Measurements from ENCODE around the gene PDE11A. TPM values are rescaled to one million over a fixed set of nuclear protein-coding genes. Genes with fewer than 3 reads are reported as not detected.

The PDE11A gene
- polyA plus RNA-seq (2012; ENCODE audit: missing spikeins), result not detected

DNA sequence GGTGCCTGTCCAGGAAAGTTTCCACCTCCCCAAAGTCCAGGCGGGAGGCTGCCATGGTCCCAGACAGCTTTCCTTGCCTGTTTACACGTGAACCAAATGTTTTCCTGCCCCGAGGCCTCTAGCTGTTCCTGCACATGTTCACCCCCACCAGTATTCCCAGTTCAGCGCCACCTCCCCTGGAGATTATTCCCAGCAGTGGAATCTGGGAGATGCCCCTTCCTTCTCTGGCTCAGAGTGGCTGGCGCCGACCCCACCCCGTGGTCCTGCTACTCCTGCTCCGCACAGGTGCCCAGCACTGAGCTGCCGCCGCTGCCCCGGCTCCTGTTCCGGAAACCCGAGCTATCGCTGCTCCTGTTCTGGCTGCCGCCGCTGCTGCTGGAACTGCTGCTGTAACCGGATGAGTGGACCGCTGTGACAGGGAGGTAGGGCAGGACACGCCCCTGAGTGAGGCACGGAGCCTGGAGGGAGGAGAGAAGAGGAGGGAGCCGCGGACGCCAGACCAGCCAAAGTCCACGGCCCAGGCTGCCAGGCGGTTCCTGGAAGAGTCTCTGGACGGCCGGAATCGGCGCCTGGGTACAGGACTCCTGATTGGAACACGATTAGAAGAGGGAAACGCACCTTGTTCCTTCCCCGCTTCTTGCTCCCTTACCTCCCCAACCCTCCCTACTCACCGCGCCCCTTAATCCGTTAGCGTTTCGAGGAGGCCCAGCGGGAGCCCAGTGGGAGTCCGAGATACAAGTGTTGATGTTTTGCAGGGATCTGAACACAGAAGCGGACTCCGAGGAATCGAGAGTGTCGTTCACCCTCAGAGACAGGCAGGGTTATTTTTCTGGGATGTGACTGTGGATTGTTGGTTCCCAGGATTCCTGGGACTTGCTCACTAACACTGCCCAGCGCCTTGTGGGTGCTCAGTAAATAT is at the start of gene PDE11A:
TSS of gene PDE11A (minus strand) at position 395 of the 919 bp plus-strand sequence. CDS start at position 55, 340 bp downstream.
- FAIRE-seq, result no peak
- TF ChIP-seq TAF1 (IDR thresholded peaks at IDR 0.05; ENCODE audit: borderline replicate concordance, low read depth, low read length) (no peak), POLR2AphosphoS5 (IDR thresholded peaks at IDR 0.05; ENCODE audit: low read depth, low read length) (no peak), POLR2A (IDR thresholded peaks at IDR 0.05; ENCODE audit: low read depth, low read length) (no peak)
- DNase-seq (ENCODE audit: insufficient read length), result peak; percentile 8

DNA sequence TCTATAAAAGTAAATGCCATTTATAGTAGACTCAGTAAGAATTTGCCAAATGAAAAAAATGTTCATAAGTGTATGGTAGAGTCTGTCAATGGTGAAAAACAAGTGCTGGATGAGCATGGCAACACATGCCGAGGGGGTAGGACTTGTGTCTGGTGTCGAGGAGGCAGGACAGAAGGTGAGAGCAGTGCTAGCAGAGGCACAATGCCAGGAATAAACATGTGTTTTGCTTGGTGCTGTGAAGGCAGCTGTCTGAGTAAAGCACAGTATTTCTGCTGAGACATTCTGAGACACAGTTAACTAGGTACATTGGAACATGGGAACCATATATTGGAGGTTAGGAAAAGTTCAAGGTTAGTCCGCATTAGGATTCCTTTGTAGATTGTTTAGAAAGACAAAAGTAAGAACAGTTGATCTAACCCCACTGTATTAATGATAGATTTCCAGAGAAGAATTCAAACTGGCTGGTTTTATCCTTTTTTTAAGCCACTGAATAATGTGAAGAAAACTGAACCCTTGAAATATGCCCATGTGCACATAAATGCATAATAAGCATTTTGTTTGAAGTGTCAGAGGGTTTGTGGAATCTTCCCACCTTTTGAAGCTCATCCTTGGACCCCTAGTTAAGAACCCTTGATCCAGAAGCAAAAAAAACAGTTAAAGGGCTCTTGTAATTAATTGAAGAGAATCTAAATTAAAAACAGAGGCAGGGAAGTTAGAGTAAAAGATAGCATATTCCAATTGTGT is 46.8 kb upstream of the PDE11A start:
- DNase-seq (ENCODE audit: insufficient read length) (no peak), FAIRE-seq (no peak)
- TF ChIP-seq POLR2AphosphoS5 (IDR thresholded peaks at IDR 0.05; ENCODE audit: low read depth, low read length) (no peak), TAF1 (IDR thresholded peaks at IDR 0.05; ENCODE audit: borderline replicate concordance, low read depth, low read length) (no peak), POLR2A (IDR thresholded peaks at IDR 0.05; ENCODE audit: low read depth, low read length) (no peak)

DNA sequence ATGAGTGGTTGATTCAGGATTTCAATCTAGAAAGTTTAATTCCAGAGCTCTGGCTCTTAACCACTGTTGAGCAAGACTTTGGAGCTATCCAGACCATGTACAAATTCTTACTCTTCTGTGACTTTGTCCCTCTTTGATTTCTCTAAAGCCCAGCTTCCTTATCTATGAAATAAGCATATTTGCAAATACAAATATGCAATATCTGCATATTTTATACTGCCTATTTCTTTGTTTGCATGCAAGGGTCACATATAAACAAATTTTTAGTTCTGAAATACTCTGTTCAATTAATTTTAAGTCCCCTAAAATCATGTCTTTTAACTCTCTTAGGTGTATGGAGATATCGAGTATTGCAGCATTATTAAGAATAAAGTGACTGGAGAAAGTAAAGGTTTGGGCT is 45.1 kb upstream of the PDE11A start:
- TF ChIP-seq POLR2A (IDR thresholded peaks at IDR 0.05; ENCODE audit: low read depth, low read length) (no peak), TAF1 (IDR thresholded peaks at IDR 0.05; ENCODE audit: borderline replicate concordance, low read depth, low read length) (no peak), POLR2AphosphoS5 (IDR thresholded peaks at IDR 0.05; ENCODE audit: low read depth, low read length) (no peak)
- FAIRE-seq (no peak), DNase-seq (ENCODE audit: insufficient read length) (no peak)

- FAIRE-seq (no peak), DNase-seq (ENCODE audit: insufficient read length) (no peak)
- TF ChIP-seq TAF1 (IDR thresholded peaks at IDR 0.05; ENCODE audit: borderline replicate concordance, low read depth, low read length) (no peak), POLR2A (IDR thresholded peaks at IDR 0.05; ENCODE audit: low read depth, low read length) (no peak), POLR2AphosphoS5 (IDR thresholded peaks at IDR 0.05; ENCODE audit: low read depth, low read length) (no peak)
These were observed 42.7 kb upstream of the PDE11A start for GRCh38 chr2:178115271-178115670.

DNA sequence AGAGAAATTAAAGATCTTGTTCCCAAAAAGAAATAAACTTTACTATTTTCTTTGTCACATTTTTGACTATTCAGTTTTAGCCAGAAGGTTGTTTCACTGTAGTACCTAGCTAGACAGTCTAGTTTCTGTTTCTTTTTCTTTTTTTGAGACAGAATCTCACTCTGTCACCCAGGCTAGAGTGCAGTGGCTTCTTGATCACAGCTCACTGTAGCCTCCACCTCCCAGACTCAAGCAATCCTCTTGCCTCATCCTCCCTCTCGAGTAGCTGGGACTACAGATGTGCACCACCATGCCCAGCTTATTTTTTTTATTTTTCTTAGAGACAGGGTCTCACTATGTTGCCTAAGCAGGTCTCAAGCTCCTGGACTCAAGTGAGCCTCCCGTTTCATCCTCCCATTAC is 41.9 kb upstream of the PDE11A start:
- DNase-seq (ENCODE audit: insufficient read length), result no peak
- FAIRE-seq, result peak; percentile 24

DNA sequence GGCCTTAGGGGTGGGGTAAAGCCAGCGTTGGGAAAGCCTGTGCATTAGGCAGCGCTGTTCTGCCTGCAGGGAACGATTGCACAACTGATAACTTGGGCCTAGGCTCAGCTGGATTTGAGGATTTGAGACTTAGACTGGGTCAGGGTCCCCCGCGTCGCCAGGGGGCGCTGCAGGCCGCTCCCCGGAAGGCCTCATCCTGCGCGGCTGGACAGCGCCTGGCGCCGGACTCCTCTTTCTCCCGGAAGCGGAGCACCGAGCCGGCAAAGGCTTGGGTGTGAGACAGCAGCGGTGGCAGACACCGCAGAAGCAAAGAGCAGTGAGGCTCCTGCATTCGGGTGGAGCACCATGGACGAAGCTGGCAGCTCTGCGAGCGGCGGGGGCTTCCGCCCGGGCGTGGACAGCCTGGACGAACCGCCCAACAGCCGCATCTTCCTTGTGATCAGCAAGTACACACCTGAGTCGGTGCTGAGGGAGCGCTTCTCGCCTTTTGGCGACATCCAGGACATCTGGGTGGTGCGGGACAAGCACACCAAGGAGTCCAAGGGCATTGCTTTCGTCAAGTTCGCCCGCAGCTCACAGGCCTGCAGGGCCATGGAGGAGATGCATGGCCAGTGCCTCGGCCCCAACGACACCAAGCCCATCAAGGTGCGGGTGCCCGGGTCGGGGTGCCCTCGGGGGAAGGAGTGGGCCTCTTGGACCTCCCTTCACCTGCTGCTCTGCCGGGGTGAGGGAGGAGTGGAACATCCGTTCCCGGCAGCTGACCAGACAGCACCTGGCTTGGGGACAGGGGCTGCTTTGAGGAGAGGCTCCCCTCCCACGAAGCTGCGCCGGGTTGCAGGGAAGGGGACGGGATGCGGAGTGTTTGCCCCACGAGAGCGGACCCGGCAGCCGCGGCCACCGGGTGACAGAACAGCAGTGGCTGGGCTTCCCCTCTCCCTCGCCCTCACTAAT is 39.9 kb upstream of the PDE11A start, which contains the start of gene RBM45:
TSS of gene RBM45 (plus strand) at position 236 of the 951 bp plus-strand sequence. CDS start at position 346, 110 bp downstream.
- DNase-seq (ENCODE audit: insufficient read length) (peak; percentile 69), FAIRE-seq (peak; percentile 97)
- peak; percentile 90 for TF ChIP-seq TAF1 (IDR thresholded peaks at IDR 0.05; ENCODE audit: borderline replicate concordance, low read depth, low read length)
- TF ChIP-seq POLR2A (IDR thresholded peaks at IDR 0.05; ENCODE audit: low read depth, low read length), result peak; percentile 95
- peak; percentile 89 for TF ChIP-seq POLR2AphosphoS5 (IDR thresholded peaks at IDR 0.05; ENCODE audit: low read depth, low read length)

More for the DNA sequence above, 41.9 kb upstream of the PDE11A start:
- no peak for TF ChIP-seq POLR2AphosphoS5 (IDR thresholded peaks at IDR 0.05; ENCODE audit: low read depth, low read length)
- no peak for TF ChIP-seq POLR2A (IDR thresholded peaks at IDR 0.05; ENCODE audit: low read depth, low read length)
- no peak for TF ChIP-seq TAF1 (IDR thresholded peaks at IDR 0.05; ENCODE audit: borderline replicate concordance, low read depth, low read length)

- FAIRE-seq (no peak), DNase-seq (ENCODE audit: insufficient read length) (no peak)
- TF ChIP-seq TAF1 (IDR thresholded peaks at IDR 0.05; ENCODE audit: borderline replicate concordance, low read depth, low read length) (no peak), POLR2A (IDR thresholded peaks at IDR 0.05; ENCODE audit: low read depth, low read length) (no peak), POLR2AphosphoS5 (IDR thresholded peaks at IDR 0.05; ENCODE audit: low read depth, low read length) (no peak)
These were observed 39.2 kb upstream of the PDE11A start for GRCh38 chr2:178111743-178112142.

DNA sequence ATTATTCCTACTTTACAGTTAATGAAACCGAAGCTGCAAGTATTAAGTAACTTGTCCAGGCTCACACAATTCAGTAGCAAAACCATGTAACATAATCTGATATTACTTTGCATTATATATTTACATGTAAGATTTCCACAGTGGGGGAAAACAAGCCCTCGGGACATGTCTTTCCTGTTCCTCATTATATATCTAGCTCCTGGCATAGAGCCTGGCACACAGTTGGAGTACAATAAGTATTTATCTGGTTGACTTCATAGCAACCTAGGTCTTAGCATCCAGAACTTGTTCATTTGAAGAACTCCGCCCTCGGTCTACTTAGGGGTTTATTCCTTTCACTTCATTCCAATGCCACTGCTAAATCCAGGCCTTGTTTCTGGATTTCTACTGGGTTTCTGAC is 38.1 kb upstream of the PDE11A start:
- DNase-seq (ENCODE audit: insufficient read length) (no peak), FAIRE-seq (no peak)
- TF ChIP-seq POLR2AphosphoS5 (IDR thresholded peaks at IDR 0.05; ENCODE audit: low read depth, low read length), result no peak
- TF ChIP-seq TAF1 (IDR thresholded peaks at IDR 0.05; ENCODE audit: borderline replicate concordance, low read depth, low read length), result no peak
- no peak for TF ChIP-seq POLR2A (IDR thresholded peaks at IDR 0.05; ENCODE audit: low read depth, low read length)

- no peak for DNase-seq (ENCODE audit: insufficient read length)
- TF ChIP-seq POLR2A (IDR thresholded peaks at IDR 0.05; ENCODE audit: low read depth, low read length), result no peak
- no peak for TF ChIP-seq TAF1 (IDR thresholded peaks at IDR 0.05; ENCODE audit: borderline replicate concordance, low read depth, low read length)
- TF ChIP-seq POLR2AphosphoS5 (IDR thresholded peaks at IDR 0.05; ENCODE audit: low read depth, low read length), result no peak
- FAIRE-seq, result no peak
These were observed 37.2 kb upstream of the PDE11A start for GRCh38 chr2:178109813-178110212.

GRCh38 chr2:178108176-178108575 is 35.6 kb upstream of the PDE11A start:
- FAIRE-seq (no peak), DNase-seq (ENCODE audit: insufficient read length) (no peak)
- no peak for TF ChIP-seq TAF1 (IDR thresholded peaks at IDR 0.05; ENCODE audit: borderline replicate concordance, low read depth, low read length)
- TF ChIP-seq POLR2A (IDR thresholded peaks at IDR 0.05; ENCODE audit: low read depth, low read length), result no peak
- no peak for TF ChIP-seq POLR2AphosphoS5 (IDR thresholded peaks at IDR 0.05; ENCODE audit: low read depth, low read length)

Measured in GM12892 (cell line).